Measurements from ENCODE around the gene CDC27.
"Not testable (repeated sequence)": the region's sequence is repeated elsewhere in the genome, so short reads cannot be mapped to it uniquely, and the experiment has no call there.

The CDC27 gene

DNA sequence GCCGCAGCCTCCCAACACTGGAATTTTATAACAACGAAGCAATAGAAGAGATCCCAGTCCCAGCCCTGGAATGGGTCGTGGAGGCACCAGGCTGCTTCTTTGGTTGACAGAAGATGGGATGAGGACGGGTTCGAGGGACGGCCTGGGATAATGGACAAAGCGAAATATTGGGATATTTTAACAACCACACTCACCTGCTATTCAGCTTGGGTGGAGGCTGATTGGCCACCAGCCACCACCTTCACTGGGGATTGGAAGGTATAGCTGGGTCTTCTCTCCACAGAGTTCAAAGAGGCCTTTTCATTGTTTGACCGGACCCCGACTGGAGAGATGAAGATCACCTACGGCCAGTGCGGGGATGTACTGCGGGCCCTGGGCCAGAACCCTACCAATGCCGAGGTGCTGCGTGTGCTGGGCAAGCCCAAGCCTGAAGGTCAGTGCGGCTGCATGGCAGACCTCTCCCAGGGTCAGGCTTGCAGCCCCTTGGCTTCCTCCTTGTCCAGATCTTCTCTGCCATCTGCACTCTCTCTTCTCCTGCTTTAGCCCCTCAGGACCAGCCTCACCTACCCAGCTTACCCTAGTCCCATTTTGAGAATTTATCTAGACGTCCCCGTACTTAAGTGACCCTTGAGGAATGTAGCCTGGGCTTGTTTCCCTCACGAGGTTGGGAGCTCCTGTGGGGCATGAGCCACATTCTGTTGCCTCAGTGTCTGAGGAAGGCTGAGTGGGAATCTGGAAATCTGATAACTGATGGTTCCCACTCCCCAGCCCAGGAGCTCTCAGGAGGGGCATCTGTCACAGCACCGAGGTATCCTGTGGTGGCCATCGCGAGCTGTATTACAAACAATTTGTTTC, 30.8 kb upstream of the CDC27 start:
- DNase-seq (ENCODE audit: low spot score), result no peak

DNA sequence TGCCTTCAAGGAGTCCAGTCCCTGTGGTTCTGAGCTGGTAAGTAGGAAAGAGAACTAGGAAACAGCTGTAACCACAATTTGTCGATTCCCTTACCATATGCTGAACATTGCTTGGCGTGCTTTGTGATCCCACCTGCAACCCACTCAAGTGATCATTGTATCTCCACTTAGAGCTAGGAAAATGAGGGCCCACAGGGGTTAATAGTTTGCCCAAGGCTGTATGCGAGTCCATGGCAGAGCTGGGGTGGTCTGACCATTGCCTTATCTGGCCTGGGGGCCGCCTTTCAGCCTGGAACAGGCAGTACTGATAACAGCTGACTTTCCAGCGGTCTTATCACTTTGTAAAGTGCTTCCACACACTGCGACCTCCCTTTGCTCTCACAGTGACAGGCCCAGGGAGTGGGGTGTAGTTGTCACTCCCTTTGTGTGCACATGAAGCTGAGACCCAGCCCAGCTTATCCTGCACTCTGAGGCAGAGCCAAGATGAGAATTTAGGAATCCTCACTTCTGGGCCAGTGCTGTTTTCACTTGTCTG, 29.9 kb upstream of the CDC27 start:
- DNase-seq (ENCODE audit: low spot score), result no peak

GRCh38 chr17:47217279-47217678, 28.2 kb upstream of the CDC27 start:
- DNase-seq (ENCODE audit: low spot score), result not testable (repeated sequence)

DNA sequence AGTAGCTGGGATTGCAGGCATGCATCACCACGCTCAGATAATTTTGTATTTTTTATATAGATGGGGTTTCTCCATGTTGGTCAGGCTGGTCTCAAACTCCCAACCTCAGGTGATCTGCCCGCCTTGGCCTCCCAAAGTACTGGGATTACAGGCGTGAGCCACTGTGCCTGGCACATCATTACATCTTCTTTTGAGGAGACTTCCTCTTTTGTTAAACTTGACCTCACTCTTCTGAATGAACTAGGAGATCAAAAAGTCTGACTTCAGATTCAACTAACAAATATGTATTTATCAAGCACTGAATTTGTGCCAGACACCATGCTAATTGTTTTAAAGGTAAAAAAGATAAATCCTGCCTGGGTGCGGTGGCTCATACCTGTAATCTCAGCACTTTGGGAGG, 27.7 kb upstream of the CDC27 start:
- not testable (repeated sequence) for DNase-seq (ENCODE audit: low spot score)

- no peak for DNase-seq (ENCODE audit: low spot score)
These were observed 25.8 kb upstream of the CDC27 start for GRCh38 chr17:47214931-47215330.

DNA sequence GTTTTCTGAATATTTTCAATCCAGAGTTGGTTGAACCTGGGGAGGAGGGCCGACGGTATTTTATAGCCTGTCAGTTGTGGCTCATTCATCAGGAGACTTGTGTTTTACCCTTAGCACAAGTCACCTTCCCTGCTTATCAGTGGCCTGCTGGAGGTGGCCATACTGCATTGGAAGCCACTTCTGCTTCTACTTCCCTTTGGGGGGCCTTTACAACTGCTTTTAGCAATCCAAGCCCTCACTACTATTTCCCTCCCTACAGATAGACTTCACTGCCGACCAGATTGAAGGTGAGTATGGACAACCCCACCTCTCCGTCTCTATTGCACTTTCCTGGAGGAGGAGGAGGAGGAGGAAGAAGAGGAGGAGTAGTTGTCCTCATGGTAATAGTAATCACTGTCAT, 24.4 kb upstream of the CDC27 start:
- no peak for DNase-seq (ENCODE audit: low spot score)

- DNase-seq (ENCODE audit: low spot score), result no peak
These were observed 23.4 kb upstream of the CDC27 start for GRCh38 chr17:47212458-47212857.

DNA sequence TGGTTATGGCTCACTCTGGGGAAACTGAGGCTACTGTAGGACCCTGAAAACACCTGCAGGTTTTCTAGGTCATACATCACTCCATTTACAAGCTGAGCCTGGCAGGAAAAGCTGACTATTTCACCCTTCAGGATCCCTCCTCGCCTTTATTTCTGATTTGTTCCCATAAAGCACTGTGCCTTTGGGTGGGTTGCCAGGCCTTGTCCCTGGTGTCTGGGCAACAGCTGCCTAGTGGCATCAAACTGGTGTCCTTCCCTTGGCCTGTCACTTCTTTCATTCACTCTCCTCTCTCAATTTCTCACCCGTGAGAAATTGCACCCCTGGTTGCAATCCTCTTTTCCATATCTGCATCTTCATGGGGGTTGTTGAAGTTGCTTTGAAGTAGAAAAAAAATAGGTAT, 21.7 kb upstream of the CDC27 start:
- no peak for DNase-seq (ENCODE audit: low spot score)

DNA sequence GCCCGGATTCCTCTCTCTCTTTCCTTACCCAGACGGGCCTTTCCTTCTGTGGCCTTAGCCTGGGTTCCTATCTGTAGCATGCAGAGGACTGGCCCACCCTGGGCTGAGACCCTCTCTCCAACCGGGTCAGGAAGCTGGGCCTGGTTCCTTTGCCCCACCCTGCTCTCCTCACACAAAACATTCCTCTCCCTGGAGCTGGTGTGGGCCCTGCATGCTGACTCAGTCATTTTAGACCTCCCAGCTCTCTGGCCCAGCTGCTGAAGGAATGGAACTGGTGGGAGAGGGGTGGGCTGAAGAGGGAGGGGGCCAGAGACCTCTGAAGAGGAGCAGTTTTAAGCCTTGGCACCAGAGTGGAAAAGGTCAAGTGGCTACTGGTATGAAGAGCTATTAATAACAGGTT, 21.0 kb upstream of the CDC27 start:
- DNase-seq (ENCODE audit: low spot score), result no peak

DNA sequence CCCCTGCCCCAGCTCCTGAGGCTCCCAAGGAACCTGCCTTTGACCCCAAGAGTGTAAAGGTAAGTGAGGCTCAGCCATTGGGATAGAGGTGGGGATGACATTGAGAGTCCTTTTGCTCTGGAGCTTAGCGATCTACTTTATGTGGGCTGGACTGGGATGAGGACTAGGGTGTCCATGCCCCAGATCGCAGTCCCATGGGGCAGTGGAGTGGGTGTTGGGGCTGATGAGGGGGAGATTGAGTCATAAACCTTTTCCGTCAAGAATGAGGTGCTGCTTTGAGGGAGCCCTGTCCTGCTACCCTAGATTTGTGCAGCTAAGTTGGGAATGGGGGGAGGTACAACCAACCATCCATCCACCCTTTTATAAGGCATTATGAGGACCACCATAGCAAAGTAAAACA, 20.4 kb upstream of the CDC27 start:
- DNase-seq (ENCODE audit: low spot score), result no peak

GRCh38 chr17:47208744-47209488, 19.8 kb upstream of the CDC27 start, which contains the start of gene MYL4:
Gene MYL4, plus strand, starts transcription at chr17:47209348. Its CDS starts 75 bp downstream, at chr17:47209423.
- DNase-seq (ENCODE audit: low spot score), result no peak

GRCh38 chr17:47207143-47208067, 18.3 kb upstream of the CDC27 start:
- no peak for DNase-seq (ENCODE audit: low spot score)

- no peak for DNase-seq (ENCODE audit: low spot score)
These were observed 16.4 kb upstream of the CDC27 start for GRCh38 chr17:47205419-47205963.

DNA sequence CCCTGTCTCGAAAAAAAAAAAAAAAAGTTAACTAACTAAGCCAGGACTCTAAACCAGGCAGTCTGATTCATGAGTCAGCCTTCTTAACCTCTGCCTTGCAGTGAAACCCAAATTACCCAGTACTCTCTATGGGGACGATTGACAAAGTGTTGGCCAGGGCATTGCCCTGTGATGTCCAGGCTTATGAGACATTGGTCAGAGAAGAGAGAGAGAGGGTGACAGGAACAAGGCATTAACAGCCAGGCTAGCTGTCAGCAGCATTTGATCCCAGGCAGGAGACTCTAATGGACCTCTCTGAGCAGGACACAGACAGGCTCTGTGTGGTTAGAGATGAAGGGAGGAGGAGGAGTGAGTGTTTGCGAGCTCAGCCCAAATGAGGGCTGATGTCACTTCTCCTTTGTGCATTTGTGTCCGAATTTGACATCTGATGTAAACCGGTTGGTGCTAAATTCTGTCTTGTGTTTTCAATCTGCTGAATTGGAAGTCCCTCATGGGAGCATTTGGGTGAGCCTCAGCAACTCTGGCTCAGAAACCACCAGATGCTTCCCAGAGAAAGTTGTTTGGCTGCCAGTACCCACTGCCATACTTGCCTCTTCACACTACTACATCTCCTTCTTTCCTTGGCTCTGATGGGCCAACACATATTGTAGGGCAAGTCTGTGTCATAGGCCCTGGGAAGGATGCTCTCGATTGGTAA, 15.8 kb upstream of the CDC27 start:
- no peak for DNase-seq (ENCODE audit: low spot score)

- no peak for DNase-seq (ENCODE audit: low spot score)
These were observed 15.1 kb upstream of the CDC27 start for GRCh38 chr17:47203984-47204721.

DNA sequence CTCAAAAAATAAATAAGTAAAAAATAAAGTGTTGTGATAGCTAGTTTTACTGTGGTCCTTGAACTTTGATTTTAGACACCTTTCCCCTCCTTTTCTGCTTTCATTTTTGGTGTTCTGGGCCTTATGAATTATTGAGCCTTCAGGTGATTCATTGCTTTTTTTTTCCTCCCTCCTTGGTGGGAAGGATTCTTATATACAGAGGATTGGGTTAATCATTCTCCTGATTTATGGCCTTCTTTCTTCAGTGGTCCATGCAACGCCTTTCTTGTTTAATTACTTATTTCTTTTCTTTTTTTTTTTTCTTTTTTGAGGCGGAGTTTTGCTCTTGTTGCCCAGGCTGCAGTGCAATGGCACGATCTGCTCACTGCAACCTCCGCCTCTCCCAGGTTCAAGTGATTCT, 12.1 kb upstream of the CDC27 start:
- DNase-seq (ENCODE audit: low spot score), result no peak

DNA sequence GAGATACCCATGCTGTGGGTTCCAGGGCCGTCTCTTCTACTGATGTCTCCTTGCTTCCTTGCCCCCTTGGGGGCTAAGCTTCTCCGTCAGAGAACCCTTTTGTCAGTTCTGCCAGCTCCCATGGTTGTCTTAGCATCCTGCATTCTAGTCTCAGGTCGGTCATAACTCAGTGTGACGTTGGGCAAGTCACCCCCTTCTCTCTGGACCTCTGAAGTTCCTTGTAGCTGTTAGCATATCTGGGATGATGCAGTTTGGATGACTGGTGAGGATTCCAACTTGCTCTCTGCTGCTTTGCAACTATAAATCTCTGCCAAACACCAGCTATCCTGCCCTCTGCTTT, 11.2 kb upstream of the CDC27 start:
- no peak for DNase-seq (ENCODE audit: low spot score)

GRCh38 chr17:47199627-47200324, 10.7 kb upstream of the CDC27 start:
- DNase-seq (ENCODE audit: low spot score), result no peak

- DNase-seq (ENCODE audit: low spot score), result no peak
These were observed 8.7 kb upstream of the CDC27 start for GRCh38 chr17:47197821-47198220.

Data from left forelimb (tissue), 1 donor.